H9 (cell line): ENCODE data around the gene TEC. TPM values are rescaled to one million over a fixed set of nuclear protein-coding genes. Genes with fewer than 3 reads are reported as not detected.

ENCODE experiments used
- DNase-seq: peaks from one replicate; pipeline ENCODE4 v3.0.0-alpha.2; 2017
- H2AFZ ChIP-seq: one replicate; pipeline ENCODE4 v1.6.1; 2013; ENCODE audit warnings: mild to moderate bottlenecking, low read length, control low read depth, moderate library complexity
- H2AK5ac ChIP-seq: 2 replicates; pipeline ENCODE4 v1.6.1; 2013; ENCODE audit warnings: low read length, control low read depth, mixed read lengths; ENCODE audit not compliant: insufficient read length
- H2BK120ac ChIP-seq: one replicate; pipeline ENCODE4 v1.6.1; 2013; ENCODE audit warnings: low read depth, mild to moderate bottlenecking, low read length, control low read depth, inconsistent platforms; ENCODE audit not compliant: poor library complexity, severe bottlenecking
- H2BK12ac ChIP-seq: 2 replicates; pipeline ENCODE4 v1.6.1; 2013; ENCODE audit warnings: low read length, control low read depth, mixed read lengths, low read depth; ENCODE audit not compliant: insufficient read length
- H2BK15ac ChIP-seq: 2 replicates; pipeline ENCODE4 v1.6.1; 2013; ENCODE audit warnings: low read depth, low read length, control low read depth
- H2BK20ac ChIP-seq: one replicate; pipeline ENCODE4 v1.6.1; 2013; ENCODE audit warnings: low read depth, mild to moderate bottlenecking, low read length, control low read depth, inconsistent platforms; ENCODE audit not compliant: poor library complexity, severe bottlenecking
- H2BK5ac ChIP-seq: 2 replicates; pipeline ENCODE4 v1.6.1; 2013; ENCODE audit warnings: low read length, control low read depth, mixed read lengths; ENCODE audit not compliant: insufficient read length
- H3K14ac ChIP-seq: 2 replicates; pipeline ENCODE4 v1.6.1; 2013; ENCODE audit warnings: low read length, control low read depth; ENCODE audit not compliant: insufficient read depth
- H3K18ac ChIP-seq: 2 replicates; pipeline ENCODE4 v1.6.1; 2013; ENCODE audit warnings: low read depth, mild to moderate bottlenecking, mixed read lengths, low read length, control low read depth; ENCODE audit not compliant: insufficient read length
- H3K23ac ChIP-seq: 2 replicates; pipeline ENCODE4 v1.6.1; 2013; ENCODE audit warnings: low read length, control low read depth, mixed read lengths, low read depth; ENCODE audit not compliant: insufficient read length
- H3K23me2 ChIP-seq: 2 replicates; pipeline ENCODE4 v1.6.1; 2013; ENCODE audit warnings: low read depth, mild to moderate bottlenecking, mixed read lengths, low read length, control low read depth; ENCODE audit not compliant: insufficient read length, poor library complexity, severe bottlenecking
- H3K27ac ChIP-seq: 2 replicates; pipeline ENCODE4 v1.5.1; 2013; ENCODE audit warnings: low read length, control low read depth, mixed read lengths, low read depth; ENCODE audit not compliant: insufficient read length
- H3K27me3 ChIP-seq: 2 replicates; pipeline ENCODE4 v1.6.1; 2013; ENCODE audit warnings: low read length, control low read depth, inconsistent platforms; ENCODE audit not compliant: insufficient read depth
- H3K4ac ChIP-seq: 2 replicates; pipeline ENCODE4 v1.6.1; 2013; ENCODE audit warnings: low read depth, mild to moderate bottlenecking, control low read depth, inconsistent platforms, low read length, moderate library complexity
- H3K4me1 ChIP-seq: 2 replicates; pipeline ENCODE4 v1.6.1; 2013; ENCODE audit warnings: low read length, control low read depth, inconsistent platforms; ENCODE audit not compliant: insufficient read depth
- H3K4me2 ChIP-seq: 2 replicates; pipeline ENCODE4 v1.6.1; 2013; ENCODE audit warnings: low read length, control low read depth, mixed read lengths; ENCODE audit not compliant: insufficient read length, insufficient read depth
- H3K56ac ChIP-seq: 2 replicates; pipeline ENCODE4 v1.6.1; 2013; ENCODE audit warnings: low read depth, mild to moderate bottlenecking, mixed read lengths, low read length, control low read depth; ENCODE audit not compliant: insufficient read length
- H3K79me1 ChIP-seq: 2 replicates; pipeline ENCODE4 v1.6.1; 2013; ENCODE audit warnings: low read depth, mild to moderate bottlenecking, moderate library complexity, low read length, control low read depth, inconsistent platforms; ENCODE audit not compliant: insufficient read depth, poor library complexity, severe bottlenecking
- H3K79me2 ChIP-seq: 2 replicates; pipeline ENCODE4 v1.6.1; 2013; ENCODE audit warnings: low read length, control low read depth, inconsistent platforms; ENCODE audit not compliant: insufficient read depth
- H3K9ac ChIP-seq: 2 replicates; pipeline ENCODE4 v1.6.1; 2013; ENCODE audit warnings: low read length, control low read depth, mixed read lengths; ENCODE audit not compliant: insufficient read length; ENCODE audit errors: extremely low read depth
- H3K9me3 ChIP-seq: one replicate; pipeline ENCODE4 v1.6.1; 2013; ENCODE audit warnings: low read depth, low read length, inconsistent platforms; ENCODE audit not compliant: control insufficient read depth
- H3T11ph ChIP-seq: one replicate; pipeline ENCODE4 v1.6.1; 2013; ENCODE audit warnings: mild to moderate bottlenecking, low read length, control low read depth, inconsistent platforms
- H4K20me1 ChIP-seq: one replicate; pipeline ENCODE4 v1.6.1; 2013; ENCODE audit not compliant: control insufficient read depth, insufficient read length, insufficient read depth
- H4K5ac ChIP-seq: 2 replicates; pipeline ENCODE4 v1.6.1; 2013; ENCODE audit warnings: low read depth, mild to moderate bottlenecking, mixed read lengths, low read length, control low read depth; ENCODE audit not compliant: insufficient read length
- H4K8ac ChIP-seq: replicated peaks from 2 replicates; pipeline ENCODE4 v1.6.1; 2013; ENCODE audit warnings: low read length, control low read depth, mixed read lengths, low read depth; ENCODE audit not compliant: insufficient read length
- H4K91ac ChIP-seq: 2 replicates; pipeline ENCODE4 v1.6.1; 2013; ENCODE audit warnings: low read depth, mild to moderate bottlenecking, moderate library complexity, mixed read lengths, low read length, control low read depth; ENCODE audit not compliant: insufficient read length
- H3K27ac Mint-ChIP-seq, 3 experiments: 2 replicates in 2 of 3; 3 replicates in 1 of 3; pipeline ENCODE4 v1.8.0; 2020 to 2021; ENCODE audit warnings: mixed read lengths in 3 of 3, mild to moderate bottlenecking in 1 of 3, moderate library complexity in 1 of 3
- H3K27me3 Mint-ChIP-seq: 2 replicates; pipeline ENCODE4 v1.8.0; 2021; ENCODE audit warnings: low read depth, mild to moderate bottlenecking, moderate library complexity, mixed read lengths
- H3K36me3 Mint-ChIP-seq, 3 experiments: 2 replicates in 2 of 3; 3 replicates in 1 of 3; pipeline ENCODE4 v1.8.0; 2020 to 2021; ENCODE audit warnings: low read depth in 3 of 3, mixed read lengths in 3 of 3; ENCODE audit not compliant: insufficient read depth in 1 of 3
- H3K4me1 Mint-ChIP-seq, 2 experiments: 2 replicates each; pipeline ENCODE4 v1.8.0; 2020; ENCODE audit warnings: mixed read lengths in 2 of 2
- H3K4me3 Mint-ChIP-seq, 2 experiments: 2 replicates in 1 of 2; 3 replicates in 1 of 2; pipeline ENCODE4 v1.8.0; 2020 to 2021; ENCODE audit warnings: mild to moderate bottlenecking in 2 of 2, mixed read lengths in 2 of 2, moderate library complexity in 1 of 2
- H3K9me3 Mint-ChIP-seq, 2 experiments: 2 replicates in 1 of 2; 3 replicates in 1 of 2; pipeline ENCODE4 v1.8.0; 2020; ENCODE audit warnings: mild to moderate bottlenecking in 2 of 2, mixed read lengths in 2 of 2, moderate library complexity in 1 of 2
- CTCF ChIP-seq: fragments of 200-600 bp; sonication (generic); conservative IDR thresholded peaks from 3 replicates; pipeline ENCODE4 v1.8.0; 2021; ENCODE audit warnings: antibody characterized with exemption, mild to moderate bottlenecking
- WGBS: extraction: QIAGEN DNeasy Blood & Tissue Kit; methylation state at CpG from one replicate; pipeline ENCODE4 v1.1.7; 2013; ENCODE audit warnings: missing lambda C conversion rate, low lambda C conversion rate, mixed read lengths; ENCODE audit not compliant: insufficient read length; ENCODE audit errors: extremely low coverage; 5-methylcytosine and 5-hydroxymethylcytosine counted together
- total RNA-seq: library from RNA; stranded (reverse); gene quantifications from 2 replicates; pipeline ENCODE4 v1.2.1, GENCODE V29; 2021

TEC gene
- total RNA-seq, 1 experiment from 2014 or later: 1.8 TPM

GRCh38 chr4:48131736-48132135 lies 137.9 kb downstream of the TEC start:
- H2BK20ac ChIP-seq: no peak overlapping the region
- H3K9me3 Mint-ChIP-seq: no peaks in the 10 kb centered on the region
- no peak overlapping the region for H3K27ac ChIP-seq

More at GRCh38 chr4:48131736-48132135, 137.9 kb downstream of the TEC start:
- Histone ChIP-seq H4K20me1 (no peaks in the 10 kb centered on the region), H3K9me3 (no peaks in the 10 kb centered on the region), H3K4me2 (no peak overlapping the region), H2AK5ac (no peak overlapping the region), H3K27me3 (no peaks in the 10 kb centered on the region), H3K4me1 (peaks cover 3% of the 10 kb centered on the region; the same call in 1 of the 2 replicates), H2BK12ac (no peak overlapping the region), H3K79me2 (no peaks in the 10 kb centered on the region), H3K18ac (no peak overlapping the region), H3K14ac (no peak overlapping the region), H2BK120ac (no peak overlapping the region), H3K9ac (no peak overlapping the region), H3K4ac (no peak overlapping the region), H4K5ac (no peak overlapping the region), H4K8ac (no peak overlapping the region), H4K91ac (no peak overlapping the region), H3K79me1 (no peaks in the 10 kb centered on the region), H2BK15ac (no peak overlapping the region), H2BK5ac (no peak overlapping the region), H3K56ac (no peak overlapping the region), H2AFZ (no peak overlapping the region), H3K23ac (no peak overlapping the region), H3K23me2 (no peaks in the 10 kb centered on the region), H3T11ph (no peak overlapping the region)
- no peak for TF ChIP-seq CTCF
- Mint-ChIP-seq H3K36me3 (no peaks in the 10 kb centered on the region; a peak in 3 of 7 replicates), H3K27me3 (peaks cover 2% of the 10 kb centered on the region; the same call in 1 of the 2 replicates), H3K27ac (no peak overlapping the region), H3K4me1 (peaks cover 23 to 34% of the 10 kb centered on the region in 2 experiments), H3K4me3 (no peak overlapping the region)
- DNase-seq: no peak
- no CpG with 5 or more reads among the region's 4 CpGs for WGBS
